Hematopoietic multipotent progenitor cell treated with erythropoietin and hydrocortisone succinate and interleukin-3 and kit ligand, for 6 days (in vitro differentiated cells): ENCODE results near the gene CFAP58.

ENCODE experiments used
- DNase-seq: peaks from one replicate; pipeline ENCODE4 v3.0.0-alpha.2; 2015

CFAP58 gene, protein sequence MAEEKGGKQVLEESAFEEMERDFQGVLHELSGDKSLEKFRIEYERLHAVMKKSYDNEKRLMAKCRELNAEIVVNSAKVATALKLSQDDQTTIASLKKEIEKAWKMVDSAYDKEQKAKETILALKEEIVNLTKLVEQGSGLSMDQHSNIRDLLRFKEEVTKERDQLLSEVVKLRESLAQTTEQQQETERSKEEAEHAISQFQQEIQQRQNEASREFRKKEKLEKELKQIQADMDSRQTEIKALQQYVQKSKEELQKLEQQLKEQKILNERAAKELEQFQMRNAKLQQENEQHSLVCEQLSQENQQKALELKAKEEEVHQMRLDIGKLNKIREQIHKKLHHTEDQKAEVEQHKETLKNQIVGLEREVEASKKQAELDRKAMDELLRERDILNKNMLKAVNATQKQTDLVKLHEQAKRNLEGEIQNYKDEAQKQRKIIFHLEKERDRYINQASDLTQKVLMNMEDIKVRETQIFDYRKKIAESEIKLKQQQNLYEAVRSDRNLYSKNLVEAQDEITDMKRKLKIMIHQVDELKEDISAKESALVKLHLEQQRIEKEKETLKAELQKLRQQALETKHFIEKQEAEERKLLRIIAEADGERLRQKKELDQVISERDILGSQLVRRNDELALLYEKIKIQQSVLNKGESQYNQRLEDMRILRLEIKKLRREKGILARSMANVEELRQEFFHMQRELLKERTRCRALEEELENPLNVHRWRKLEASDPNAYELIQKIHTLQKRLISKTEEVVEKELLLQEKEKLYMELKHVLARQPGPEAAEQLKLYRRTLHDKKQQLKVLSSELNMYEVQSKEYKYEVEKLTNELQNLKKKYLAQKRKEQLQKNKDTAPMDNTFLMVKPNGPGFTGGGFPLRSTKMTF

DNA sequence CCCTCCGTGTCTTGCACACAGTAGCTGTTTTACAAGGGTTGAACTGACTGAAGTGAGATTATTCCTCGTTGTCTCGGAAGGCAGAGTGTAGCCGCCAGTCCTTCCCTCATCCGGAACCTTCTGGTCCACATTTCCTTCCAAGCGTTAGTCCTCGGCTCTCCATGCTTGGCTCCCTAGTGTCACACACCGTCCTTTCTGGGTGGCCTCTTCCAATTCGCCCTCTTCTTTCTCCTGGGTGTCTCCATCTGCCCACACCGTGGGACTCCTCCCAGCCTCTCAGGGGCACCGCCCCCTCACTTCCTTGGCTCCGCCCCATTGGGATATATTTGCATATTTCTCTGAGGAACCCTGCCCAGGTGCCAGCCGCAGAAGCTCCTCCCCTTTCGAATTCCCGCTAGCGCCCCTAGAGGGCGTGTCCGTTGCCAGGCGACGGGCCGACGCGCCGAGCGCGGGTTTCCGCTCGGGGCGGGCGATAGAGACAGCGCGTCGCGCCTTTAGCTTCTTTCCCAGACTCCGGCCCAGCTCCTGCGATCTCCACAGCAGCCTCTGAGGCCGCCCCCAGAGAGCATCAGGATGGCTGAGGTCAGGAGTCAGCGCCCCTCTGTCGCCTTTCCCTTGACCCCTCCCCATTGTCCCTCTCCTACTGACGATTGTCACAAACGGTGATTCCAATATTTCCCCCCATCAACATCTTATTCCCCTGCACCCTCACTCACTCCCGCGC is at the start of gene CFAP58:
Gene CFAP58, plus strand, starts transcription at position 509 of the 724 bp plus-strand sequence. Its CDS starts 65 bp downstream, at position 574.
- peak; percentile 98 for DNase-seq

DNA sequence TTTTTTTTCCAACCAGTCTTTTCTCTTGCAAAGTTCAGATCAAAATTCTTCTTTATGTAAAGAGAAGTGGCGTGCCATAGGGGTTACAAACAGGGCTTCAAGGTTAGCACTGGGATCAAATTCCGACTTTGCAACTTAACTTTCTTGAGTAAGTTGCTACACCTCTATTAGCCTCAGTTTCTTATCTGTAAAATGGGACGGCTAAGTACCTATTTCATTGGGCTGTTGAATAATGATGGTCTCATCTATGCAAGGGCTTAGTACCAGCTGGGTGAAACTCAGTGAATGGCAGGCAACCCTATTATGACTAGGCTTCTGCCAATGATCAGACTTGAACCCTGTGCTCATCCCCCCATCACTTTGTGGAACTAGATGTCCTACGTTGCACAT is 49.3 kb upstream of the CFAP58 start:
- DNase-seq, result no peak

DNA sequence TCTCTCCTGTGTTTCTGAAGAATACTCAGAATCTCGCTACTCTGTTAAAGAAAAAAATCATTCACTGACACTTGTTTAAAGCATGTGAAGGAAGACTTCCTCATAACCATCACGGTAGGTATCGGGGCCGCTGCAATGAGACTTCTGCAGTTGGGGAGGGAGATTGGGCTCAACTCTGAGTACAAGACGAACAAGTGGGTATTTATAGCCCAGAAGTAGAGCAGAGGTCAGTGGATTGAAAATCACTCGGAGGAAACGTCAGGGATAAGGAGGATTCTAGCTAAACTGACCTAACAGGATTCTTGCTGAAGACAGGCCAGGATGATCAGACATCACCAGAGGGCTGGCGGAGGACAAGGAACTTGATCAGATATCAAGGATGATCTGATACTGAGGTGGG is 48.7 kb upstream of the CFAP58 start:
- DNase-seq, result no peak

DNA sequence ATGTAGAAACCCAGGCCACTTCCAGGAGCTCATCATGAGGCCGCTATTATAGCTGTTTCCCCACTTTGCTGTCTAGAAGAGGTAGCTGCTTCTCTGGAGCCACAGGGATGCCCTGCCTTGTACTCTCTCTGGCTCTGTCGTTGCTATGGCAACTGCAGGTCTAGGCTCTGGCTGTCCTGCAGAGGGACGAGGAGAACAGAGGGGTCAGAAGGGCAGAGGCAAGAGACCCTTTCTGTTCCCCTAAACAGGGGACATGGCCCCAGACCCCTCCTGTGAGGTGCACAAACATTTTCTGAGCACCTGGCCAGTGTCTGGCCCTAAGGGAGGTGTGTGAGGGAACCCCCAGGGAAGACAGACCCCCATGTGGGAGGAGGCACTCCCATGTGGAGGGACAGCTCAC is 46.7 kb upstream of the CFAP58 start:
- DNase-seq, result no peak

DNA sequence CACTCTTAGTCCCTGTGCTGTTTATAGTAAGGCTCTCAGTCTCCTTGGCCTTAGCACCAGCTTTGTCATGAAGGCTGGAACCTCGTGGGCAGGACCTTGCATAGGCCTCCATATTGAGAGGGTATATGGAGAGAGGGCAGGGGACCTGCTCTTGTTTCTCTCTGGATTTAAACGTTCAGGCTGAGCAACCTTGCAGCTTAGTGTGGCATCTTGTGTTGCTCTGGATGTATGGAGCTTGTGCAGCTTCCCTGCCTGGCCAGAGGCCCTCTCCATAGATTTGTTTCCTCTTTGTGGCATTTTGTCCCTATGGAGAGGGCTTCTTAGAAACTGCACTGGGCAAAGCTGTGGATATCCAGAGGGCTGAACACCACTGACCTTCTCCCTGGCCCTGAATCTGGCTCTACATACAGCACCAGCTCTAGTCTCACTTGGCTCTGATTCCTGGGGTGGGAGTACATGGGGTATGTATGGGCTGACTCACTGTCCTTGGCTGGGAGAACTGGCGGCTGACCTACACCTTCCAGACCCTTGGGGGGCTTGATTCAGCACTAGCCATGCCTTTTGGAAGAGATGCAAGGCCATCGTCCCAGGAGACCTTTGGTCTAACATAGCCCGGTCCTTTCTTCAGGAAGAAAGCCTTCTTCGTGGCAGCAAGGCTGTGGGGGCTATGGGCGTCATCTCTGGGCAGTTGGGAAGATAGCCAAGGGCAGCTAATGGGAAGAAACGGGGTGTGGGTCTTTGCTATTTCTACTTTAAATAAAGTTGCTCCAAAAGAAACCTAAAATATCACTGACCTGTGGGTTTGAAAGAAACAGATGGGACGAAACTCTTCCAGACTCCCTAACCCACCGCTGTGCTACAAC is 45.8 kb upstream of the CFAP58 start:
- no peak for DNase-seq

DNA sequence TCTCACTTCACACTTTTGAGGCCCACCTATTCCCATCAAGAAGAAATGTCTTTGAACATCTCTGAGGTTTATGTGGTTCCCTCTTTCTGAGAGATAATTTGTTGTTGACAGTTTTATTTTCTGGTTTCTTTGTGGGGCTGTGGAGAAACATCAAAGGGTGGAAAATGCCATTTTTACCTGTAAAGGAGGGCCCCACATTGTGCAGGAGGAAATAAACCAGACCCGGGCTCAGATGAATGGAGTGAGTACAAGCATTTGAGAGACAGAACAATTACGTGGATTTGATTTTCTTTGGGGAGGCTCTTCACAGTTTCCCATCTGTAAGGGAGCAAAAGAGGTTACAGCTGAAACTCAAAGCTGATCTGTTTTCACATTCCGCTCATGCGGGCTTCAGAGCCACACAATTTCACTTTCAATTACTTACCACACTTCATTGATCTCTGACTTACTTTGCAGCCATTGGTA is 45.2 kb upstream of the CFAP58 start:
- no peak for DNase-seq

DNA sequence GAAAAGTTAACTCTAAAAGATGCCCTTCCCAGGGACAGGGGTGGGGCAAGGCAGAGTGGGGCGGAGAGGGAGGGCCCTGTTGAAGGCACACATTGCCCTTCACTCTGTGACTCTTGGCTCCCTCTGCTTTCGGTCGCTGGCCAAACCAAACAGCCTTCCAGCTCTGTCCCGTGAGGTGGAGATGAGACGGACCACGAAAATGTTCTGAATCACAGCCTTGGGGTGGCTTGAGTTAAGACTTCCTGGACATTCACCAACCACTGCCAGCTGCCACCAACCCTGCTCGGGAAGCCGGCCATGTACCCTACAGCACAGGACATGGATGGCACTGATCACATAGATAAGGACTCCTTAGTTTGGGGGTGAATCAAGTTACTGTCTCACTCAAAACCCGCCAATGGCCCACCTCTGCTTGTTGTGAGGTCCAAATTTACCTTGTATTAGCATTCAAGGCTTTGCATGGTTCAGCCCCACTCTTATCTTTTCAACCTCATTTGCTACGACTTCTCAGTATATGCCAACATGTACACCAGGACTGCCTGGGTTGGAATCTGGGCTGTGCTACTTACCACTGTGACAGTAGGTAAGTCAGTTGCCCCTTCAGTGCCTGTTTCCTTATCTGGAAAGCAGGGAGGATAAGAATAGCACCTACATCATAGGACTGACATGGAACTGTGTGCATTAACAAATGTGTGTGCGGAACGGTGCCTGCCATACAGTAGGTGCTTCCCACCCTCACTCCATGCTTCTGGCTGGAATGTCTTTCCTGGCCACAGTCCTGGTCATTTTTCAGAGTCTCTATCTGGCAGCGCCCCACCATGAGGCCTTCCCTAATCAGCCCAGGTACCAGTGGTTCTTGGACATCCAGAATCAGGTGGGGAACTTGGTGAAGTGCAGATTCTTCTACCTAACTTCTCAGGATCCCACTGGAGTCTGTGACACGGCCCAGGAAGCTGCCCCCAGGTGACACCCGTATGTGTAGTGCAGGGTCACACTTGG is 43.4 kb upstream of the CFAP58 start:
- peak; percentile 42 for DNase-seq

DNA sequence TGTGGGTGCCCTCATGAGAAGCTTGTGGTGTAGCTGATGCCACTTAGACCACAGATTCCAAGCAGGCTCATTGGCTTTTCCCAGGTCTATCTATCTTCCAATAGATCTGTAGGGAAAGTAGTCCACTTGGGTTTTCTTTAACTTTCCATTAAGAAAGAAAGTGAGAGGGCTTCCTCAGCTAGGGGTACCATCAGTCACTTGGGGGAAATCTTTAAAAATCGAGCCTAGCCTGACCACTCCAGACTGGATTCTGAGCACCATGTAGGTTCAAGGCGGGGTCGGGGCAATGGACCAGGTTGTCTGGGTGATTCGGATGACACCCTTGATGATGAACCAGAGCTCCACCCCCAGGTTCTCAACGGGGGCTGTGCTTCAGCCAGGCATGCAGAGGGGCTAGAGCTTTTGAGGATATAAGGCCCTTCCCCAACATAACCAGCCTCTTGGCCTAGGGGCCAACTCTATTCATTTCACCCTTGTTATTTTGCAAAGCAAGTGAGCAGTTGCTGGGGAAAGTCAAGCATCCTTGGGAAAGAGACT is 42.4 kb upstream of the CFAP58 start:
- DNase-seq, result no peak

DNA sequence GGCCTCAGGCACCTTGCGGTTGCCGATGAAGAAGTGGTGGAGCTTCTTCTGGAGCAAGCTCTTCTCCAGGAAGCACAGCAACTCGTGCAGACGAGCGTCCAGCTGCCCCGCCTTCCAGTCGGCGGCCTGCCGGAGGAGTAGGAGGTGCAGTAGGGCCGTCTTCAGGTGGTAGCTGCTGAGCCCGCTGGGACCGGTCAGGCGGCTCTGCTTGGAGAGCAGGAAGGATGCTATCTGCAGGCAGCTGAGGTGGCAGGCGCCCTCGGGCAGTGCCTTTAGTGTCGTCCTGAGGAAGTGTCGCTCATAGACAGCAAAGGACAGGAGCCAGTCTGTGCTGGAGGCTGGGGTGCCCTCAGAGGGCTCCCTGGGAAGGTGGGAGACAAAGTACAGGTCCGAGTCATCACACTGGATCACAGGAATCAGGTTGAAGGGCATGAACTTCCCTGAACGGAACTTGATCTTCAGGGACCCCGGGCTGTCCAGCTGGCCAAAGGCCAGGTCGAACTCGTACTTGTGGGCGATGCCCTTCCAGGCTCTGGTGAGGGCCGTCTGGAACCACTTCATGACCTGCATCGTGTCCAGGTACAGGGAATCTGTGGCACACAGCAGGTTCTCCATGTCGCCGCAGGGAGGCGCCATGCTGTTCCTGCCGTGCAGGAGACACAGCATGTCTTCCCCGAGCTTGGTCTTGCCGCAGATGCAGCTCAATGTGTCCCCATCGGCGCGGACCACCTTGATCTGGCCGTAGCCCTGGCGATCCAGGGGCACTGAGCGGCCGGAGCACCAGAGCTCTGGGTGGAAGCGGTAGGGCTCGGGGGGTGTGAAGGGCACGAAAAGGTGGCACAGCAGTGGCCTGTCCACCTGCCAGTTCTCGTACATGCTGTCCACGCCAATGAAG is 38.8 kb upstream of the CFAP58 start:
- no peak for DNase-seq

DNA sequence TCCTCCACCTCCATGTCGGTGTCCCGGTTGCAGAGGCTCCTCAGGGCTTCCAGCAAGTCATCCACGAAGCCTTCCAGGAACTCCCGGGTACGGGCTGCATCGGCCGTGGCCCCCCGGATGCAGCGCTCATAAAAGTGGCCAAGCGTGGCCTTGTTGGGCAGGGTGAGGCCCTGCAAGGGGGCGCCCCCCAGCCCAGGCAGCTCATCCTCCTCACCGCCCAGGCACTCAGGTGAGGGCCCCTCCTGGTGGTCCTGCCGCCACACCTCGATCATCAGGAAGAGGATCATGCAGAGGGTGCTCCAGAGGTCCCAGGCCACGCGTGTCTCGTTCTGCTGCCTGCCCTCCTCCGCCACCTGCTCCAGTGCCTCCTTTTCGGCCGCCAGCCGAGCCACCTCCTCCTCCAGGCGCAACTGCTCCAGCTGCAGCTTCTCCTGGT is 38.1 kb upstream of the CFAP58 start:
- no peak for DNase-seq

DNA sequence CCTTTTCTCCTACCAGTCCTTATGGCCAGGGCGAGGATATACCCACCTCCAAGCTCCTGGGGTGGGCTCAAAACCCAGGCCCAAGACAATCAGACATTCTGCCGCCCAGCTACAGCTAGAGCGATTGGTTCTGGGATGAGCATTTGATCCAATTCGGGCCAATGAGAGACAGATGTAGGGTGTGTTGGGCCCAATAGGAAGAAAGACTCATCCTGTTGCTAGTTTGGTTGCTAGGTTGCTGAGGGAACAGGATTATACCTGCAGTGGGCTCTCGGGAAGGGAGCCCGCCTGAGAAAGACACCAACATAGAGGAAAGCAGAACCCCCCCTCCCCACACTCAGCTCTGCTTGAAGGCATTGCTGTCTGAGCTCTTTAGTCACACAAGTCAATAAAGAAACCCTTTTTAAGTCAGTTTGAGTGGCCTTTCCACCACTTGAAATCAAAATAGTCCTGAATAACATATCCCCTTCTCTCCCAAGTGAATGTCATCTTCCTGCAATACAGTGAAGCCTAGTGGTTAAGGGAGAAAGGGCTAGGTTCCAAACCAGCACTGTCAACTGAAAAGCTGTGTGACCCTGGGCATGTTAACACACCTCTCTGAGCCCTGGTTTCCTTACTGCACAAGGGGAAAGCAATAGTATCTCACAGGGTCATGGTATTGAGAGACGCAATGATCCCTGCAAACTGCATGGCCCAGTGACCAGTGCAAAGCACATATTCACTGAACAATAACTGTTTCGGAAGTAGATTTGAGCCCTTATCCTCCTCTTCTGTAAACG is 37.1 kb upstream of the CFAP58 start:
- DNase-seq, result no peak

DNA sequence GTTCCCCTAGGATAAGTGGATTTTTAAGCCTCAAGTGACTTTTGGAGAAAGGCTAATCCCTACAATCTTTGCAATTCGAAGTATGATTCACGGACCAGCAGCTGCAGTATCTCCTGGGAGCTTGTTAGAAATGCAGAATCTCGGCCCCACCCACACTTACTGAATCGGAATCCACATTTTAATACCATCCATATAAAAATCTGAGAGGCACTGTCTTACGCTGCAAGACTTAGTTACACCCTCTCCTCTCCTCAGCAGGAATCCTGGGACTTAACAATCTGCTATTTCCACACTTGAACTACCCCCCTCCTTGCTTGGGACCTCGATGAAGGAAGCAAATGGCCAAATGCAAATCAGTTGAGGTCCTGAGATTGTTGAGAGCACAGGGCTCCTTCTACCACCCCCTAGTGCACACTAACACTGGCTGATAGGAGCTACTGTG is 36.3 kb upstream of the CFAP58 start:
- no peak for DNase-seq

DNA sequence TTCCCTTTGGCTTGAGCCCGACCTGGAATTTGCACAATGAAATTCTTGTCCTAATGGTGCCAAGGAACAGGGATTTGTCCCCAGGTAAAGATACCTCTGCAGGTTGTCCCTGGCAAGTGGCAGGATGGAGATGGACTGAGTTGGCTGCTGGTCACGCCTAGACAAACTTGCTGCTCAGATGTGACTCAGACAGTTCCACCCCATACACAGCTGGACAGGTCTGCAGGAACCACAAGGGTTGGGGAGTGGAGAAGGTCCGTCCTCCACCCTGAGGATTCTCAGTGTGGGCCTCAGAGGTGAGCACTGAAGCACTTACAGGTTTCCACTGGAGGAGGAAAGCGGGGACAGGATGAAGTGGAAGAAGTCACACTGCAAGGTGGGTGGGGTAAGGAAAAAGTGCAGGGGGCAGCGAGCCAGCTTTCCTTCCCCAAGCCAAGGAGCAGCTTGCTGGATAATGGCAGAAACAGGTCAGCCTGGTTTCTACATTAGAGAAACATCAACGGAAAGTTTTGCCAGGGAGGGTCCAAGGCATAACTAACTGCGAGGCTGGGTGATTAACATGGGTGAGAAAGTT is 35.8 kb upstream of the CFAP58 start:
- no peak for DNase-seq

DNA sequence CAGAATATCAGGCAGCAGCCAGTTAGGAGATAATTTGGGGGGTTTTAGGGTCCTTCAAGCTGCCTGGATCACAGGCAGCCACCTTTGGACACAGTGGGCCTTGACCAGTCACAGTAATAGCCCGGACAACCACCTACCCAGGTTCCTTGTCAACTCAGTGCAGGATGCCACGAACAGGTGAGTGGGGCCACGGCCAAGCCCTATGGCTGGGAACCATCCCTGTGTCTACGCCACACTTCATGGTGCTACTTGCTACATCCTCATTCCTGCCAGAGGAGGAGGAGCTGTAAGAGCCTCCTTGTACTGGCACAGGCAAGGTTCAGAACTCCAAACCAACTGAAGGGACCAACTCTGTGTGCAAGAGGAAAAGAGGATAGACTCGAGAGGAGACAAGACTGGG is 35.3 kb upstream of the CFAP58 start:
- DNase-seq, result no peak

DNA sequence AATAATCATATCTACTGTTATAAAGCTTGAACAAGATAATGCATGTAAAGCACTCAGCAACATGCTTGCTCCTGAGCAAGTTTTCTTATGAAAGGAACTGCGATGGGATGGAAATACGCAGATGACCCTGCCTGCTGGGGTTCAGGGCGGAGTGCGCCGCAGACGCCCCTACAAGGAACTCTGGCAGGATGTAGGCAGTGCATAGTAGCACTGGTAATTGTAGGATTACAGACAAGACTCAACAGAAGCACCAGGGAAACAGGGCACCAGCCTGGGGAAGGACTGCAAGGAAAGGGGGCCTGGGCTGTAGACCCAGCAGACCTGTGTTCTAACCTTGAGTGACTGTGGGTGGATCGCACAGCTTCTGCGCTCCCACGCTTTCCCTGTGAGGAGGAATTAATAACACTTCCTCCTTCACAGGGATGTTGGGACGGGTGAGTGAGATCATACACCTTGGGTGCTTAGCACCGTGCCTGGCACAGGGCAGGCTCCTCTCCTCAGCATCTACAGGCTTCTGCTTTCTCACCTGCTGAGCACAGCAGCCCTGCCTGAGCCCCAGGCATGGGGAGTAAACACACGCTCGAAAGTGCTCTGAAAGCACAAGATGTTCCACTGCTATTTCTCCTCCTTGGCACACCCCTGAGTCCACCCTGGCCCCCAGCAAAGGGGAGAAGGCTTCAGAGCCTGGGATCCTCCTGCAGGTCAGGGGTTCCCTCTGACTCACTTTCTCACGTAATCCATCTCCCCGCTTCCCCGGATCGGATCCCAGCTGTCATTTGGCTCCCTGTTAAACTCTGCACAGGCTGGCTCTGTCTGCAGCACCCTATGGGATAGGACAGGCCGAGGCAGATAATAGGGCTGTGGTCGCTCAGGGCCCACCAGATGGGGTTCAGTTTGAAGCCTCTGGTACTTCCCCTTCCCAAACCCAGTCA is 34.6 kb upstream of the CFAP58 start:
- no peak for DNase-seq

DNA sequence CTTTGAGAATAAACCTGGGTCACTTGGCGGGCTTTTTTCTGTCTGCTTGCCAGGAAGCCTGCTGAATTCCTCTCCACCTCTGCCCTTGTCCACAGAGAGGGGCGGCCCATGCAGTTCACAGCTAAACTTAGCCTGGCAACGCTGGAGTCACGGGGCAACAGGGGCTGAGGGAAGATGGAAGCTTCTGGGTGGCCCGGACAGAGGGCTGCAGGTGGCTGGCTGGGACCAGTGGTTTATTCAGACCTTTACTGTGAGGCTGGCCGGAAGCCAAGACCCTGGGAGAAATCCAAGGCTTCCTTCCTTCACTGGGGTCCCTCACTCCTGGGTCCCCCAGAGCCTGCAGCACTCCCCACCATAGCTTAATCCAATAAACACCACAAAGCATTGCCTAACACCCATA is 32.4 kb upstream of the CFAP58 start:
- DNase-seq, result no peak
